Fibroblast of lung (primary cell): ENCODE measurements around the gene WHRN. TPM values are rescaled to one million over a fixed set of nuclear protein-coding genes. Genes with fewer than 3 reads are reported as not detected.

ENCODE experiments used
- DNase-seq, 2 donors: peaks; one replicate each; pipeline versions ENCODE4 v3.0.0 to v3.0.0-alpha.2; 2010; ENCODE audit warnings: low read depth in 2 of 2
- H2AFZ ChIP-seq: 2 replicates; pipeline ENCODE4 v1.5.1; 2012; ENCODE audit warnings: low read length, control low read depth, inconsistent platforms
- H3K27ac ChIP-seq: 2 replicates; pipeline ENCODE4 v1.5.1; 2011; ENCODE audit warnings: low read length, control low read depth; ENCODE audit not compliant: insufficient read depth
- H3K27me3 ChIP-seq: 2 replicates; pipeline ENCODE4 v1.5.1; 2011; ENCODE audit warnings: mild to moderate bottlenecking, low read length; ENCODE audit not compliant: control insufficient read depth, insufficient read depth
- H3K36me3 ChIP-seq: 2 replicates; pipeline ENCODE4 v1.5.1; 2011; ENCODE audit warnings: low read length; ENCODE audit not compliant: control insufficient read depth, insufficient read depth
- H3K4me1 ChIP-seq: 2 replicates; pipeline ENCODE4 v1.5.1; 2011; ENCODE audit warnings: low read length; ENCODE audit not compliant: control insufficient read depth, insufficient read depth; ENCODE audit errors: extremely low read depth
- H3K4me2 ChIP-seq: 2 replicates; pipeline ENCODE4 v1.5.1; 2011; ENCODE audit warnings: low read length, control low read depth; ENCODE audit not compliant: insufficient read depth; ENCODE audit errors: extremely low read depth
- H3K4me3 ChIP-seq, 4 experiments: fragments of 200-600 bp in 1 of 4; sonication (generic) in 1 of 4; replicated peaks in 1 of 4; 2 replicates each; pipeline ENCODE4 v1.5.1; 2011 to 2016; ENCODE audit warnings: low read length in 4 of 4, low read depth in 3 of 4, mild to moderate bottlenecking in 3 of 4, control low read depth in 2 of 4, inconsistent platforms in 1 of 4, mixed read lengths in 1 of 4; ENCODE audit not compliant: insufficient read depth in 1 of 4; ENCODE audit errors: control extremely low read depth in 1 of 4
- H3K79me2 ChIP-seq: 2 replicates; pipeline ENCODE4 v1.5.1; 2012; ENCODE audit warnings: mild to moderate bottlenecking, low read length, inconsistent platforms; ENCODE audit not compliant: control insufficient read depth, insufficient read depth
- H3K9ac ChIP-seq: 2 replicates; pipeline ENCODE4 v1.5.1; 2011; ENCODE audit warnings: mild to moderate bottlenecking, low read length, control low read depth; ENCODE audit not compliant: insufficient read depth
- H3K9me3 ChIP-seq: 2 replicates; pipeline ENCODE4 v1.5.1; 2012; ENCODE audit warnings: low read depth, low read length; ENCODE audit not compliant: control insufficient read depth, insufficient read depth
- H4K20me1 ChIP-seq: 2 replicates; pipeline ENCODE4 v1.5.1; 2011; ENCODE audit warnings: low read length; ENCODE audit not compliant: control insufficient read depth, insufficient read depth; ENCODE audit errors: extremely low read depth
- CTCF ChIP-seq, 2 donors: IDR thresholded peaks in 1 of 2; conservative IDR thresholded peaks in 1 of 2; 1 replicate in 1 of 2; 2 replicates in 1 of 2; pipeline ENCODE4 v1.5.1; 2011 to 2012; ENCODE audit warnings: low read length in 2 of 2, control low read depth in 1 of 2, inconsistent platforms in 1 of 2, low read depth in 1 of 2, mild to moderate bottlenecking in 1 of 2
- EZH2 ChIP-seq: IDR thresholded peaks from 2 replicates; pipeline ENCODE4 v1.5.1; 2012; ENCODE audit warnings: low read length, control low read depth, mild to moderate bottlenecking; ENCODE audit errors: missing control alignments
- polyA plus RNA-seq, 2 donors: library from polyadenylated mRNA; depleted of rRNA in 1 of 2; stranded (reverse) in 1 of 2; unstranded in 1 of 2; fragments of >200 nt; gene quantifications; 2 replicates each; pipeline ENCODE4 v1.2.1, GENCODE V29; 2011 to 2012; ENCODE audit warnings: missing spikeins in 1 of 2
- total RNA-seq: library from RNA; depleted of rRNA; stranded (reverse); fragments of >200 nt; gene quantifications from 2 replicates; pipeline ENCODE4 v1.2.1, GENCODE V29; 2014

The WHRN gene
- total and polyA plus RNA-seq, 2 donors (not counting 1 experiment from before 2014, with no cell fraction given) = 0.16 to 1.8 TPM

DNA sequence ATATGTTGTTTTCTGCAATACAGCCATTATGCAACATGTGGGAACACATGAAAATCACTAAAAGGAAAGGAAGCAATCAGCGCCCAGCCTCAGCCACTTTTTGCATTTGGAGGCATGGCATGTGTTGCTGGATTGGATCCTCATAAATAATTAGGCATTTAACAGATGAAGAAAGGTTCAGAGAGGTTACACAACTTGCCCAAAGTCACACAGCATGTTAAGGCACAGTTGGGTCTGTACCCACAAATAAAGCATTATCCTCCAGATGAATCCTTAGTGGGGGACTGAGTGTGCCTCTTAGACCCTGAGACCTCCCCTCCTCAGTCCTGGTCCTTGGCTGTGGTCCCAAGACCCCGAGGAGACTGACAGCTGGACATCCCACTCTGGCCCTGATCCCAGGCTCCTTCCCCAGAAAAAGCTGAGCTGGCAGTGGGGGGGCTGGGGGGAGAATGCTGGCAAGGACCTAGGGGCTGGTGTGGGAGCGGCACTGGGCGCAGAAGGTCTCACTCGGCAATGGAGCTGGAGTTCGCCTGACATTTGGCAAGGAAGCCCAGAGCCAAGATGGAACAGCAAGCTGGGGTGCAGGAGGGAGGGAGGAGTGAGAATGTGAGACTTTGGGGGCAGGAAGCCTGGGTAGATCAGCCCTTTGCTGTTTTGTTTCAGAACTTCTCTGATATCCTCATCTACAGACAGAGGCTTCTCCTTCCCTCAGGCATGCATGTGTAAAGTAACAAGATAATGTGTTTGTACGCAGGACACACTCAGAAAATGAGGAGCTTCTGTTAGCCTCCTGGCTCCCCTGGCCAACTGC is 110.5 kb downstream of the WHRN start:
- H3K27ac ChIP-seq = no peak overlapping the region
- no peak overlapping the region for H3K9ac ChIP-seq
- H4K20me1 ChIP-seq = no peaks in the 10 kb centered on the region
- H3K36me3 ChIP-seq = no peaks in the 10 kb centered on the region
- peak in 1 of 2 donors; percentile 34 for DNase-seq
- H2AFZ ChIP-seq = no peak overlapping the region
- H3K9me3 ChIP-seq = no peaks in the 10 kb centered on the region
- peaks cover 2% of the 10 kb centered on the region for H3K4me1 ChIP-seq
- H3K4me2 ChIP-seq = no peak overlapping the region
- TF ChIP-seq EZH2 (no peak), CTCF (conservative IDR thresholded peaks at IDR 0.05 in 1 of 2, IDR thresholded peaks at IDR 0.05 in 1 of 2; ENCODE audit: low read depth in 1 of 2, low read length in 2 of 2) (no peak)
- no peaks in the 10 kb centered on the region for H3K27me3 ChIP-seq
- H3K4me3 ChIP-seq = peak overlapping the region in 2 of 4 experiments; percentile 6 to 50
- H3K79me2 ChIP-seq = no peaks in the 10 kb centered on the region

DNA sequence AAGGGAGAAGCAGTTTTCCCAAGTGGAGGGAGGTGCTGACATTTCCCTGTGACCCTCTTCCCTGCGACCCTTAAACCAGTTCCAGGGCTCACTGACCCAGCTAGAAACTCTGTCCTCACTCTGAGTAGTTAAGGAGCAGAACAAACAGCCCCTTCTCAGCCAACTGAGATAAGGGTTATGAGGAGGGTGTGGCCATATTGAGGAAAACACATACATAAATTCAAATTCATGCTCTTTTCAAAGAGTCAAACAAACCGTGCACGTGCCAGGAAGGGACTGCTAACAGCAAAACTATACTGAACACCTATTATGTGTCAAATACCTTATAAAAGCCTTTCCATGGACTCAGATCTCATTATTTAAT is 112.5 kb downstream of the WHRN start:
- Histone ChIP-seq H3K27ac (no peak overlapping the region), H3K79me2 (no peaks in the 10 kb centered on the region), H4K20me1 (no peaks in the 10 kb centered on the region), H3K36me3 (no peaks in the 10 kb centered on the region), H3K4me2 (no peak overlapping the region), H3K9me3 (no peaks in the 10 kb centered on the region), H3K27me3 (no peaks in the 10 kb centered on the region), H3K9ac (no peak overlapping the region), H3K4me1 (peaks cover 7% of the 10 kb centered on the region), H3K4me3 (no peak overlapping the region), H2AFZ (no peak overlapping the region)
- DNase-seq = peak in 1 of 2 donors; percentile 58
- TF ChIP-seq EZH2 = no peak
- no peak for TF ChIP-seq CTCF (conservative IDR thresholded peaks at IDR 0.05 in 1 of 2, IDR thresholded peaks at IDR 0.05 in 1 of 2; ENCODE audit: low read depth in 1 of 2, low read length in 2 of 2)

GRCh38 chr9:114390952-114391351 is 114.3 kb downstream of the WHRN start:
- DNase-seq = no peak

More at GRCh38 chr9:114390952-114391351, 114.3 kb downstream of the WHRN start:
- TF ChIP-seq EZH2 = no peak
- no peak for TF ChIP-seq CTCF (conservative IDR thresholded peaks at IDR 0.05 in 1 of 2, IDR thresholded peaks at IDR 0.05 in 1 of 2; ENCODE audit: low read depth in 1 of 2, low read length in 2 of 2)
- H4K20me1 ChIP-seq = no peaks in the 10 kb centered on the region
- H3K4me3 ChIP-seq = no peak overlapping the region
- no peak overlapping the region for H3K4me2 ChIP-seq
- no peaks in the 10 kb centered on the region for H3K27me3 ChIP-seq
- H3K27ac ChIP-seq = no peak overlapping the region
- H2AFZ ChIP-seq = no peak overlapping the region
- no peaks in the 10 kb centered on the region for H3K9me3 ChIP-seq
- no peaks in the 10 kb centered on the region for H3K36me3 ChIP-seq
- peaks cover 11% of the 10 kb centered on the region for H3K79me2 ChIP-seq
- no peak overlapping the region for H3K9ac ChIP-seq
- H3K4me1 ChIP-seq = peaks cover 12% of the 10 kb centered on the region
